K562 (cell line): ENCODE data around the gene RNU6-9. TPM values are rescaled to one million over a fixed set of nuclear protein-coding genes. Genes with fewer than 3 reads are reported as not detected.
A peak's percentile ranks its signal among the peaks of the same experiment; 100 is the strongest.

ENCODE experiments used
- CAMTA2 ChIP-seq: fragments of 250-450 bp; sonication (Bioruptor Pico); conservative IDR thresholded peaks from 2 replicates; pipeline ENCODE4 v1.5.1; 2022
- CBFA2T2 ChIP-seq: fragments of 450-650 bp; conservative IDR thresholded peaks from 2 replicates; pipeline ENCODE4 v1.6.1; 2017; ENCODE audit warnings: mild to moderate bottlenecking
- CCAR2 ChIP-seq: fragments of 200-400 bp; formaldehyde crosslinking; IDR thresholded peaks from 2 replicates; pipeline ENCODE4 v1.6.1; 2017; ENCODE audit warnings: mild to moderate bottlenecking, low read depth, low read length
- GATAD2B ChIP-seq: fragments of 450-650 bp; IDR thresholded peaks from 2 replicates; pipeline ENCODE4 v1.6.1; 2017; ENCODE audit warnings: mild to moderate bottlenecking, borderline replicate concordance
- KDM1A ChIP-seq, 2 experiments: fragments of 450-650 bp; IDR thresholded peaks; 2 replicates each; pipeline ENCODE4 v1.6.1; 2016; ENCODE audit warnings: mild to moderate bottlenecking in 2 of 2
- MGA ChIP-seq: fragments of 450-650 bp; IDR thresholded peaks from 2 replicates; pipeline ENCODE4 v1.6.1; 2016; ENCODE audit warnings: mild to moderate bottlenecking, moderate library complexity
- MTA2 ChIP-seq: fragments of 450-650 bp; IDR thresholded peaks from 2 replicates; pipeline ENCODE4 v1.6.1; 2016; ENCODE audit warnings: low read depth
- NR0B1 ChIP-seq: fragments of 450-650 bp; IDR thresholded peaks from one replicate; pipeline ENCODE4 v1.6.1; 2018; ENCODE audit warnings: mild to moderate bottlenecking, moderate library complexity; ENCODE audit not compliant: partially characterized antibody
- SRF ChIP-seq, 2 experiments: fragments of 250-450, 450-650 bp in 1 of 2; sonication (Bioruptor Pico) in 1 of 2; sonication (generic) in 1 of 2; formaldehyde crosslinking; IDR thresholded peaks; 2 replicates each; pipeline versions ENCODE4 v1.5.0 to v1.5.1; 2020 to 2022; ENCODE audit warnings: mild to moderate bottlenecking in 1 of 2, missing genetic modification reagents in 1 of 2
- TFAM ChIP-seq: fragments of 250-450 bp; sonication (Bioruptor Pico); conservative IDR thresholded peaks from 2 replicates; pipeline ENCODE4 v1.5.0; 2021; ENCODE audit warnings: mild to moderate bottlenecking, moderate library complexity
- ZNF584 ChIP-seq: fragments of 200-800 bp; sonication (Bioruptor generic); IDR thresholded peaks from 2 replicates; pipeline ENCODE4 v1.6.1; 2016; ENCODE audit warnings: low read depth, mild to moderate bottlenecking, missing genetic modification characterization, missing compliant biosample characterization
- polyA plus RNA-seq, 8 experiments: library from polyadenylated mRNA; depleted of rRNA in 4 of 8; stranded (reverse) in 5 of 8; unstranded in 3 of 8; fragments of >200 nt; fragmentation: Nextera tagmentation in 2 of 8; fragmentation: Illumina TruSeq in 1 of 8; extraction: Ambion mirVana in 2 of 8; extraction: Trizol in 1 of 8; gene quantifications; 2 replicates each; pipeline versions ENCODE4 v1.2.1 to v1.2.3, GENCODE V29; 2011 to 2014; ENCODE audit warnings: inconsistent platforms in 1 of 8, missing spikeins in 1 of 8
- total RNA-seq, 7 experiments: library from RNA; depleted of rRNA in 6 of 7; stranded (reverse); fragments of >200 nt in 6 of 7; fragmentation: Illumina TruSeq in 2 of 7; extraction: Trizol in 2 of 7; gene quantifications; 2 replicates each; pipeline versions ENCODE4 v1.2.1 to v1.2.3, GENCODE V29; 2011 to 2021; ENCODE audit warnings: low replicate concordance in 1 of 7
- TF ChIP-seq, protein P1 (sequence below): fragments of 450-650 bp; IDR thresholded peaks from 2 replicates; pipeline ENCODE4 v1.6.1; 2017; ENCODE audit warnings: antibody characterized with exemption, mild to moderate bottlenecking

The RNU6-9 gene
- total and polyA plus RNA-seq, 9 of the 15 experiments (the other 6 are each of a cell fraction or from before 2014, with no cell fraction given), result not detected

GRCh38 chr19:925087-925525 is 31.8 kb downstream of the RNU6-9 start (continued):
- TF ChIP-seq, protein P1, sequence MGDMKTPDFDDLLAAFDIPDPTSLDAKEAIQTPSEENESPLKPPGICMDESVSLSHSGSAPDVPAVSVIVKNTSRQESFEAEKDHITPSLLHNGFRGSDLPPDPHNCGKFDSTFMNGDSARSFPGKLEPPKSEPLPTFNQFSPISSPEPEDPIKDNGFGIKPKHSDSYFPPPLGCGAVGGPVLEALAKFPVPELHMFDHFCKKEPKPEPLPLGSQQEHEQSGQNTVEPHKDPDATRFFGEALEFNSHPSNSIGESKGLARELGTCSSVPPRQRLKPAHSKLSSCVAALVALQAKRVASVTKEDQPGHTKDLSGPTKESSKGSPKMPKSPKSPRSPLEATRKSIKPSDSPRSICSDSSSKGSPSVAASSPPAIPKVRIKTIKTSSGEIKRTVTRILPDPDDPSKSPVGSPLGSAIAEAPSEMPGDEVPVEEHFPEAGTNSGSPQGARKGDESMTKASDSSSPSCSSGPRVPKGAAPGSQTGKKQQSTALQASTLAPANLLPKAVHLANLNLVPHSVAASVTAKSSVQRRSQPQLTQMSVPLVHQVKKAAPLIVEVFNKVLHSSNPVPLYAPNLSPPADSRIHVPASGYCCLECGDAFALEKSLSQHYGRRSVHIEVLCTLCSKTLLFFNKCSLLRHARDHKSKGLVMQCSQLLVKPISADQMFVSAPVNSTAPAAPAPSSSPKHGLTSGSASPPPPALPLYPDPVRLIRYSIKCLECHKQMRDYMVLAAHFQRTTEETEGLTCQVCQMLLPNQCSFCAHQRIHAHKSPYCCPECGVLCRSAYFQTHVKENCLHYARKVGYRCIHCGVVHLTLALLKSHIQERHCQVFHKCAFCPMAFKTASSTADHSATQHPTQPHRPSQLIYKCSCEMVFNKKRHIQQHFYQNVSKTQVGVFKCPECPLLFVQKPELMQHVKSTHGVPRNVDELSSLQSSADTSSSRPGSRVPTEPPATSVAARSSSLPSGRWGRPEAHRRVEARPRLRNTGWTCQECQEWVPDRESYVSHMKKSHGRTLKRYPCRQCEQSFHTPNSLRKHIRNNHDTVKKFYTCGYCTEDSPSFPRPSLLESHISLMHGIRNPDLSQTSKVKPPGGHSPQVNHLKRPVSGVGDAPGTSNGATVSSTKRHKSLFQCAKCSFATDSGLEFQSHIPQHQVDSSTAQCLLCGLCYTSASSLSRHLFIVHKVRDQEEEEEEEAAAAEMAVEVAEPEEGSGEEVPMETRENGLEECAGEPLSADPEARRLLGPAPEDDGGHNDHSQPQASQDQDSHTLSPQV, result peak; percentile 69; the same call in 1 of the 2 replicates
- TF ChIP-seq MTA2 (no peak), SRF (CRISPR knock-in tag; IDR thresholded peaks at IDR 0.05) (no peak), NR0B1 (no peak), MGA (peak; percentile 94), CCAR2 (no peak), CAMTA2 (CRISPR knock-in tag) (0 out of 2 replicates have a peak, but pooled peaks have one; percentile 47), TFAM (no peak), CBFA2T2 (no peak), ZNF584 (CRISPR knock-in tag) (no peak), GATAD2B (peak; percentile 41; the same call in 1 of the 2 replicates), KDM1A (IDR thresholded peaks at IDR 0.05) (peak; percentile 83 to 91)
